GM12892 (cell line): ENCODE results near the gene YARS1.
"Not testable (repeated sequence)": the region's sequence is repeated elsewhere in the genome, so short reads cannot be mapped to it uniquely, and the experiment has no call there.

Experiments used
- DNase-seq: peaks from one replicate; pipeline ENCODE4 v3.0.0; 2011; ENCODE audit not compliant: insufficient read length
- FAIRE-seq: peaks from 2 replicates; lab custom pipeline; 2011; peaks lifted over from hg19 to GRCh38; lab: Jason Lieb, UNC
- POLR2A ChIP-seq: IDR thresholded peaks from 2 replicates; pipeline ENCODE4 v1.6.1; 2011; ENCODE audit warnings: low read depth, low read length, control low read depth
- POLR2AphosphoS5 ChIP-seq: IDR thresholded peaks from 2 replicates; pipeline ENCODE4 v1.6.1; 2011; ENCODE audit warnings: low read depth, low read length, control low read depth
- TAF1 ChIP-seq: IDR thresholded peaks from 2 replicates; pipeline ENCODE4 v1.6.1; 2011; ENCODE audit warnings: low read depth, mild to moderate bottlenecking, control low read depth, low read length, borderline replicate concordance

YARS1 gene

GRCh38 chr1:32813941-32814739, 3.0 kb downstream of the YARS1 start:
- FAIRE-seq (no peak), DNase-seq (no peak)
- TF ChIP-seq POLR2AphosphoS5 (no peak), POLR2A (0 out of 2 replicates have a peak, but pooled peaks have one; percentile 20), TAF1 (no peak)

- no peak for TF ChIP-seq TAF1
- TF ChIP-seq POLR2AphosphoS5, result no peak
- no peak for TF ChIP-seq POLR2A
- no peak for FAIRE-seq
Observed at GRCh38 chr1:32811917-32812316, 5.2 kb downstream of the YARS1 start.

DNA sequence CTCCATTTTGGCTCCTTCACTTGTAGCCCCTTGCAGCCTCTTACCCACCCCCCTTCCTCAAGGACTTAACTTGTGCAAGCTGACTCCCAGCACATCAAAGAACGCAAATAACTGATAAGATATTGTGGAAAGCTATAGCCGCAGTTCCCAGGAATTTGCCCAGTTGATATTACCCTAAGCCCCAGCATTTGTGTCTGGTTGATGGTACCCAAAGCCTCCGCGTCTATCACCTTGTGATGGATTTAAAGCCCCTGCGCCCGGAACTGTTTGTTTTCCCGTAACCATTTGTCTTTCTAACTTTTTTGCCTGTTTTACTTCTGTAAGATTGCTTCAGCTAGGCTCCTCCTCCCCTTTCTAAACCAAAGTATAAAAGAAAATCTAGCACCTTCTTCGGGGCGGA, 5.9 kb downstream of the YARS1 start:
- DNase-seq (no peak), FAIRE-seq (no peak)
- TF ChIP-seq POLR2AphosphoS5 (no peak), TAF1 (no peak), POLR2A (no peak)

More at GRCh38 chr1:32811917-32812316, 5.2 kb downstream of the YARS1 start:
- DNase-seq, result no peak

- DNase-seq, result no peak
- TF ChIP-seq TAF1, result no peak
- TF ChIP-seq POLR2AphosphoS5, result no peak
- TF ChIP-seq POLR2A, result no peak
- FAIRE-seq, result no peak
Observed at GRCh38 chr1:32810358-32810757, 6.8 kb downstream of the YARS1 start.

DNA sequence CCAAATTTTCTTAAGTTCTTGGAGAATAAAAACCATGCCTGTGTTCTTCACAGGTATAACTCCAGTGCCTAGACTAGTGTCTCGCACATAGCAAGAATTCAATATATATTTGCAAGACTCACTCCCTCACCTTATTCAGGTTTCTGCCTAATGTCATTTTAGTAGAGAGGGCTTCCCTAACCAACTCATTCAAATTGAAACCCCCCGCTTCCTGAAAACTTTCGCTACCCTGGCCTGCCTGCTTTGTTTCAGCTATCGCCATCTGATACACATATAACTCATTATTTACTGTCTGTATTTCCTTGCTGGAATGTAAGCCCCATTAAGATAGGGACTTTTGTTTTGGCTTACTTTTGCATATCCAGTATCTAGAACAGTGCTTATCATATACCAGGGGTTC, 8.6 kb downstream of the YARS1 start:
- TF ChIP-seq POLR2AphosphoS5 (no peak), POLR2A (no peak), TAF1 (no peak)
- FAIRE-seq, result no peak

GRCh38 chr1:32806910-32807523, 10.1 kb downstream of the YARS1 start:
- no peak for FAIRE-seq
- no peak for DNase-seq
- TF ChIP-seq POLR2AphosphoS5 (no peak), TAF1 (no peak), POLR2A (no peak)

More for the DNA sequence above, 8.6 kb downstream of the YARS1 start:
- DNase-seq, result no peak

- DNase-seq, result no peak
- TF ChIP-seq POLR2AphosphoS5, result 0 out of 2 replicates have a peak, but pooled peaks have one; percentile 13
- no peak for TF ChIP-seq TAF1
- FAIRE-seq, result no peak
Observed at GRCh38 chr1:32806290-32806689, 10.9 kb downstream of the YARS1 start.

- DNase-seq, FAIRE-seq: not testable (repeated sequence)
Observed at GRCh38 chr1:32804460-32804859, 12.7 kb downstream of the YARS1 start.

GRCh38 chr1:32801096-32801715, 16.0 kb downstream of the YARS1 start:
- TF ChIP-seq POLR2AphosphoS5 (no peak), TAF1 (no peak), POLR2A (no peak)
- FAIRE-seq (no peak), DNase-seq (no peak)

DNA sequence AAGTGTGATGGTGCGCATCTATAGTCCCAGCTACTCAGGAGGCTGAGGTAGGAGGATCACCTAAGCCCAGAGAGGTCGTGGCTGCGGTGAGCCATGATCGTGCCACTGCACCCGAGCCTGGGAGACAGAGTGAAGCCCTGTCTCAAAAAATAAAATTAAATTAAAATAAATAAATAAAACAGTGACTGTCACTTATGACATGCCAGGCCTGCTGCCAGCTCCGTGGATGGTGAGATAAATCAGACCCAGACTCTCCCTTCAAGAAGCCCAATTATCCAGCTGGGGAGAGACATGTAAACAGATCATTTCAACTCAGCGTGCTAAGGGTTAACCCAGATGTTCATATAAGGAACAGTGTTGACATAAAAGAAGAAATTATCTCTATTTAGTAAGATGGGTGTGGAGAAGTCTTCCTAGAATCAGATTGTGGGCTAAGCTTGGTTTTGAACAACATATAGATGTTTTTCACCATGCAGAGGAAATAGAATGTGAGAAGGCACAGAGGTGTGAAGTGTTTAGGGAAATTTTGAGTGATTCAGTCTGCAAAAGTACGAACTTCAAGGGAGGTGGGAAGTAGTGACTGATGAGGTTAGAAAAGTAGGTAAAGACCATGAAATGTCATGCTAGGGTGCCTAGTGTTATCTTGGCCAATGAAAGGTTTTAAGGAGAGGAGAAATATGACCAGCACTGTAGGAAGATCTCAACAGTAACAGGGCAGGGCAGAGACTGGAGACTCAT, 18.3 kb downstream of the YARS1 start:
- TF ChIP-seq TAF1, result no peak
- TF ChIP-seq POLR2AphosphoS5, result no peak
- TF ChIP-seq POLR2A, result no peak
- DNase-seq (no peak), FAIRE-seq (peak; percentile 72)

GRCh38 chr1:32798191-32798590, 19.0 kb downstream of the YARS1 start:
- no peak for TF ChIP-seq TAF1
- TF ChIP-seq POLR2AphosphoS5, result no peak
- TF ChIP-seq POLR2A, result no peak
- no peak for FAIRE-seq
- DNase-seq, result no peak
